Measurements from ENCODE around the gene TNFAIP8. TPM values are rescaled to one million over a fixed set of nuclear protein-coding genes. Genes with fewer than 3 reads are reported as not detected.
A peak's percentile ranks its signal among the peaks of the same experiment; 100 is the strongest.

The TNFAIP8 gene
- total and polyA plus RNA-seq, 9 of the 15 experiments (the other 6 are each of a cell fraction or from before 2014, with no cell fraction given) = 29.9 to 52.2 (median 44.8) TPM

- TF ChIP-seq AFF1 (IDR thresholded peaks at IDR 0.05; ENCODE audit: low read depth in 1 of 2, partially characterized antibody in 2 of 2) (peak in 1 of 2 experiments; percentile 67), CBFB (CRISPR knock-in tag; IDR thresholded peaks at IDR 0.05) (no peak), TARDBP (IDR thresholded peaks at IDR 0.05) (no peak), NBN (IDR thresholded peaks at IDR 0.05; ENCODE audit: low read depth) (no peak), POLR2G (IDR thresholded peaks at IDR 0.05; ENCODE audit: low read depth, low read length) (no peak), JUN (IDR thresholded peaks at IDR 0.05; ENCODE audit: borderline replicate concordance, low read depth, low read length) (peak; percentile 70; the same call in 1 of the 2 replicates), JUN (CRISPR knock-in tag; IDR thresholded peaks at IDR 0.05; ENCODE audit: borderline replicate concordance) (no peak), MTF1 (CRISPR knock-in tag; IDR thresholded peaks at IDR 0.05; ENCODE audit: borderline replicate concordance) (no peak), NFRKB (IDR thresholded peaks at IDR 0.05; ENCODE audit: low read depth) (peak; percentile 54), WHSC1 (IDR thresholded peaks at IDR 0.05; ENCODE audit: low read length) (no peak), RBM39 (optimal IDR thresholded peaks at IDR 0.05; ENCODE audit: low read depth, low read length) (no peak), RFX7 (CRISPR knock-in tag; IDR thresholded peaks at IDR 0.05) (no peak), ZNF512 (tag; IDR thresholded peaks at IDR 0.05) (no peak), ZFPM2 (CRISPR knock-in tag; IDR thresholded peaks at IDR 0.05) (no peak), CREB1 (IDR thresholded peaks at IDR 0.05) (no peak), CREB1 (CRISPR knock-in tag; IDR thresholded peaks at IDR 0.05) (no peak)
- TF ChIP-seq, protein P1, sequence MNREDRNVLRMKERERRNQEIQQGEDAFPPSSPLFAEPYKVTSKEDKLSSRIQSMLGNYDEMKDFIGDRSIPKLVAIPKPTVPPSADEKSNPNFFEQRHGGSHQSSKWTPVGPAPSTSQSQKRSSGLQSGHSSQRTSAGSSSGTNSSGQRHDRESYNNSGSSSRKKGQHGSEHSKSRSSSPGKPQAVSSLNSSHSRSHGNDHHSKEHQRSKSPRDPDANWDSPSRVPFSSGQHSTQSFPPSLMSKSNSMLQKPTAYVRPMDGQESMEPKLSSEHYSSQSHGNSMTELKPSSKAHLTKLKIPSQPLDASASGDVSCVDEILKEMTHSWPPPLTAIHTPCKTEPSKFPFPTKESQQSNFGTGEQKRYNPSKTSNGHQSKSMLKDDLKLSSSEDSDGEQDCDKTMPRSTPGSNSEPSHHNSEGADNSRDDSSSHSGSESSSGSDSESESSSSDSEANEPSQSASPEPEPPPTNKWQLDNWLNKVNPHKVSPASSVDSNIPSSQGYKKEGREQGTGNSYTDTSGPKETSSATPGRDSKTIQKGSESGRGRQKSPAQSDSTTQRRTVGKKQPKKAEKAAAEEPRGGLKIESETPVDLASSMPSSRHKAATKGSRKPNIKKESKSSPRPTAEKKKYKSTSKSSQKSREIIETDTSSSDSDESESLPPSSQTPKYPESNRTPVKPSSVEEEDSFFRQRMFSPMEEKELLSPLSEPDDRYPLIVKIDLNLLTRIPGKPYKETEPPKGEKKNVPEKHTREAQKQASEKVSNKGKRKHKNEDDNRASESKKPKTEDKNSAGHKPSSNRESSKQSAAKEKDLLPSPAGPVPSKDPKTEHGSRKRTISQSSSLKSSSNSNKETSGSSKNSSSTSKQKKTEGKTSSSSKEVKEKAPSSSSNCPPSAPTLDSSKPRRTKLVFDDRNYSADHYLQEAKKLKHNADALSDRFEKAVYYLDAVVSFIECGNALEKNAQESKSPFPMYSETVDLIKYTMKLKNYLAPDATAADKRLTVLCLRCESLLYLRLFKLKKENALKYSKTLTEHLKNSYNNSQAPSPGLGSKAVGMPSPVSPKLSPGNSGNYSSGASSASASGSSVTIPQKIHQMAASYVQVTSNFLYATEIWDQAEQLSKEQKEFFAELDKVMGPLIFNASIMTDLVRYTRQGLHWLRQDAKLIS (CRISPR knock-in tag; IDR thresholded peaks at IDR 0.05) = no peak
- TF ChIP-seq, protein P2, sequence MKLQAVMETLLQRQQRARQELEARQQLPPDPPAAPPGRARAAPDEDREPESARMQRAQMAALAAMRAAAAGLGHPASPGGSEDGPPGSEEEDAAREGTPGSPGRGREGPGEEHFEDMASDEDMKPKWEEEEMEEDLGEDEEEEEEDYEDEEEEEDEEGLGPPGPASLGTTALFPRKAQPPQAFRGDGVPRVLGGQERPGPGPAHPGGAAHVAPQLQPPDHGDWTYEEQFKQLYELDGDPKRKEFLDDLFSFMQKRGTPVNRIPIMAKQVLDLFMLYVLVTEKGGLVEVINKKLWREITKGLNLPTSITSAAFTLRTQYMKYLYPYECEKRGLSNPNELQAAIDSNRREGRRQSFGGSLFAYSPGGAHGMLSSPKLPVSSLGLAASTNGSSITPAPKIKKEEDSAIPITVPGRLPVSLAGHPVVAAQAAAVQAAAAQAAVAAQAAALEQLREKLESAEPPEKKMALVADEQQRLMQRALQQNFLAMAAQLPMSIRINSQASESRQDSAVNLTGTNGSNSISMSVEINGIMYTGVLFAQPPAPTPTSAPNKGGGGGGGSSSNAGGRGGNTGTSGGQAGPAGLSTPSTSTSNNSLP (IDR thresholded peaks at IDR 0.05; ENCODE audit: borderline replicate concordance, low read depth, low read length) = 0 out of 2 replicates have a peak, but pooled peaks have one; percentile 36
Observed at GRCh38 chr5:119322948-119323537, 32.8 kb upstream of the TNFAIP8 start (continued).
